ENCODE data around the gene BLOC1S3. TPM values are rescaled to one million over a fixed set of nuclear protein-coding genes. Genes with fewer than 3 reads are reported as not detected.

Gene BLOC1S3
- total and polyA plus RNA-seq, 2 of the 13 experiments (the other 11 are each of a cell fraction or from before 2014, with no cell fraction given): 4.3 to 4.8 TPM

DNA sequence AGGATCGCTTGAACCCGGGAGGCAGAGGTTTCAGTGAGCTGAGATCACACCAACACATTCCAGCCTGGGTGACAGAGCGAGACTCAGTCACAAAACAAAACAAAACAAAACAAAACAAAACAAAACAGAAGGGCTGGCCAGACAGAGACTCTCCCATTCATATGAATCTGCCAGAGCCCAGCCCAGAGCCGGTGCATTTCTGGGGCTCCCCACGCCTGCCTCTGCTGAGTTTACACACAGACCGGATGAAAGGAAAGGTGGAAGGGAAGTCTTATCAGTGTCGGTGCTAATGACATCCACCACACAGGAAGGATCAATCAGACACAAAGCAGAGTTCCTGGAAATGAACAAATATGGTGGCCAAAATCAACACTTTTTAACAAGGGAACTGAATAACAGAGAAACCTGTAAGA lies 7.4 kb upstream of the BLOC1S3 start (continued):
- TF ChIP-seq ZBTB43 (CRISPR knock-in tag; conservative IDR thresholded peaks at IDR 0.05): 0 out of 2 replicates have a peak, but pooled peaks have one; percentile 31
- no peak; the same call in 1 of the 2 replicates for TF ChIP-seq PBX2 (CRISPR knock-in tag; IDR thresholded peaks at IDR 0.05)
- TF ChIP-seq, protein P1, sequence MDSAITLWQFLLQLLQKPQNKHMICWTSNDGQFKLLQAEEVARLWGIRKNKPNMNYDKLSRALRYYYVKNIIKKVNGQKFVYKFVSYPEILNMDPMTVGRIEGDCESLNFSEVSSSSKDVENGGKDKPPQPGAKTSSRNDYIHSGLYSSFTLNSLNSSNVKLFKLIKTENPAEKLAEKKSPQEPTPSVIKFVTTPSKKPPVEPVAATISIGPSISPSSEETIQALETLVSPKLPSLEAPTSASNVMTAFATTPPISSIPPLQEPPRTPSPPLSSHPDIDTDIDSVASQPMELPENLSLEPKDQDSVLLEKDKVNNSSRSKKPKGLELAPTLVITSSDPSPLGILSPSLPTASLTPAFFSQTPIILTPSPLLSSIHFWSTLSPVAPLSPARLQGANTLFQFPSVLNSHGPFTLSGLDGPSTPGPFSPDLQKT (CRISPR knock-in tag; IDR thresholded peaks at IDR 0.05; ENCODE audit: borderline replicate concordance): no peak
- no peak for TF ChIP-seq ZNF256 (CRISPR knock-in tag; conservative IDR thresholded peaks at IDR 0.05)
- TF ChIP-seq, protein P2, sequence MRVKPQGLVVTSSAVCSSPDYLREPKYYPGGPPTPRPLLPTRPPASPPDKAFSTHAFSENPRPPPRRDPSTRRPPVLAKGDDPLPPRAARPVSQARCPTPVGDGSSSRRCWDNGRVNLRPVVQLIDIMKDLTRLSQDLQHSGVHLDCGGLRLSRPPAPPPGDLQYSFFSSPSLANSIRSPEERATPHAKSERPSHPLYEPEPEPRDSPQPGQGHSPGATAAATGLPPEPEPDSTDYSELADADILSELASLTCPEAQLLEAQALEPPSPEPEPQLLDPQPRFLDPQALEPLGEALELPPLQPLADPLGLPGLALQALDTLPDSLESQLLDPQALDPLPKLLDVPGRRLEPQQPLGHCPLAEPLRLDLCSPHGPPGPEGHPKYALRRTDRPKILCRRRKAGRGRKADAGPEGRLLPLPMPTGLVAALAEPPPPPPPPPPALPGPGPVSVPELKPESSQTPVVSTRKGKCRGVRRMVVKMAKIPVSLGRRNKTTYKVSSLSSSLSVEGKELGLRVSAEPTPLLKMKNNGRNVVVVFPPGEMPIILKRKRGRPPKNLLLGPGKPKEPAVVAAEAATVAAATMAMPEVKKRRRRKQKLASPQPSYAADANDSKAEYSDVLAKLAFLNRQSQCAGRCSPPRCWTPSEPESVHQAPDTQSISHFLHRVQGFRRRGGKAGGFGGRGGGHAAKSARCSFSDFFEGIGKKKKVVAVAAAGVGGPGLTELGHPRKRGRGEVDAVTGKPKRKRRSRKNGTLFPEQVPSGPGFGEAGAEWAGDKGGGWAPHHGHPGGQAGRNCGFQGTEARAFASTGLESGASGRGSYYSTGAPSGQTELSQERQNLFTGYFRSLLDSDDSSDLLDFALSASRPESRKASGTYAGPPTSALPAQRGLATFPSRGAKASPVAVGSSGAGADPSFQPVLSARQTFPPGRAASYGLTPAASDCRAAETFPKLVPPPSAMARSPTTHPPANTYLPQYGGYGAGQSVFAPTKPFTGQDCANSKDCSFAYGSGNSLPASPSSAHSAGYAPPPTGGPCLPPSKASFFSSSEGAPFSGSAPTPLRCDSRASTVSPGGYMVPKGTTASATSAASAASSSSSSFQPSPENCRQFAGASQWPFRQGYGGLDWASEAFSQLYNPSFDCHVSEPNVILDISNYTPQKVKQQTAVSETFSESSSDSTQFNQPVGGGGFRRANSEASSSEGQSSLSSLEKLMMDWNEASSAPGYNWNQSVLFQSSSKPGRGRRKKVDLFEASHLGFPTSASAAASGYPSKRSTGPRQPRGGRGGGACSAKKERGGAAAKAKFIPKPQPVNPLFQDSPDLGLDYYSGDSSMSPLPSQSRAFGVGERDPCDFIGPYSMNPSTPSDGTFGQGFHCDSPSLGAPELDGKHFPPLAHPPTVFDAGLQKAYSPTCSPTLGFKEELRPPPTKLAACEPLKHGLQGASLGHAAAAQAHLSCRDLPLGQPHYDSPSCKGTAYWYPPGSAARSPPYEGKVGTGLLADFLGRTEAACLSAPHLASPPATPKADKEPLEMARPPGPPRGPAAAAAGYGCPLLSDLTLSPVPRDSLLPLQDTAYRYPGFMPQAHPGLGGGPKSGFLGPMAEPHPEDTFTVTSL (CRISPR knock-in tag; IDR thresholded peaks at IDR 0.05; ENCODE audit: borderline replicate concordance): peak; percentile 79; the same call in 1 of the 2 replicates
- no peak for TF ChIP-seq PAX8 (CRISPR knock-in tag; IDR thresholded peaks at IDR 0.05; ENCODE audit: borderline replicate concordance)
- no peak for TF ChIP-seq ZNF83 (CRISPR knock-in tag; IDR thresholded peaks at IDR 0.05; ENCODE audit: borderline replicate concordance)
- no peak for TF ChIP-seq STAT5B (CRISPR knock-in tag; IDR thresholded peaks at IDR 0.05)
- no peak for TF ChIP-seq IRX3 (CRISPR knock-in tag; IDR thresholded peaks at IDR 0.05; ENCODE audit: borderline replicate concordance, low read depth)
- TF ChIP-seq BHLHE40 (IDR thresholded peaks at IDR 0.05; ENCODE audit: low read length): no peak
- no peak for TF ChIP-seq ZNF331 (CRISPR knock-in tag; IDR thresholded peaks at IDR 0.05)
- no peak for TF ChIP-seq SOX13 (IDR thresholded peaks at IDR 0.05)
- peak in 1 of 2 experiments; percentile 85; a peak in 2 of 4 replicates for TF ChIP-seq SOX13 (CRISPR knock-in tag; conservative IDR thresholded peaks at IDR 0.05 in 1 of 2, IDR thresholded peaks at IDR 0.05 in 1 of 2)
- no peak for TF ChIP-seq ZNF251 (CRISPR knock-in tag; IDR thresholded peaks at IDR 0.05)
- no peak for TF ChIP-seq RBFOX2 (IDR thresholded peaks at IDR 0.05; ENCODE audit: low read depth, low read length)
- TF ChIP-seq, protein P3, sequence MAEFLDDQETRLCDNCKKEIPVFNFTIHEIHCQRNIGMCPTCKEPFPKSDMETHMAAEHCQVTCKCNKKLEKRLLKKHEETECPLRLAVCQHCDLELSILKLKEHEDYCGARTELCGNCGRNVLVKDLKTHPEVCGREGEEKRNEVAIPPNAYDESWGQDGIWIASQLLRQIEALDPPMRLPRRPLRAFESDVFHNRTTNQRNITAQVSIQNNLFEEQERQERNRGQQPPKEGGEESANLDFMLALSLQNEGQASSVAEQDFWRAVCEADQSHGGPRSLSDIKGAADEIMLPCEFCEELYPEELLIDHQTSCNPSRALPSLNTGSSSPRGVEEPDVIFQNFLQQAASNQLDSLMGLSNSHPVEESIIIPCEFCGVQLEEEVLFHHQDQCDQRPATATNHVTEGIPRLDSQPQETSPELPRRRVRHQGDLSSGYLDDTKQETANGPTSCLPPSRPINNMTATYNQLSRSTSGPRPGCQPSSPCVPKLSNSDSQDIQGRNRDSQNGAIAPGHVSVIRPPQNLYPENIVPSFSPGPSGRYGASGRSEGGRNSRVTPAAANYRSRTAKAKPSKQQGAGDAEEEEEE (CRISPR knock-in tag; IDR thresholded peaks at IDR 0.05; ENCODE audit: borderline replicate concordance): no peak
- TF ChIP-seq ZNF282 (IDR thresholded peaks at IDR 0.05; ENCODE audit: partially characterized antibody): no peak
- TF ChIP-seq E2F2 (CRISPR knock-in tag; IDR thresholded peaks at IDR 0.05; ENCODE audit: borderline replicate concordance): no peak

Measured in HepG2 (cell line).